Renal cortical epithelial cell (primary cell): ENCODE results near the gene RNGTT. TPM values are rescaled to one million over a fixed set of nuclear protein-coding genes. Genes with fewer than 3 reads are reported as not detected.
"Not testable (repeated sequence)": the region's sequence is repeated elsewhere in the genome, so short reads cannot be mapped to it uniquely, and the experiment has no call there.

ENCODE experiments used
- DNase-seq: peaks from one replicate; pipeline ENCODE4 v3.0.0-alpha.2; 2011; ENCODE audit warnings: low read depth
- total RNA-seq: library from RNA; depleted of rRNA; stranded (reverse); fragments of >200 nt; gene quantifications from 2 replicates; pipeline ENCODE4 v1.2.3, GENCODE V29; 2014

The RNGTT gene
- total RNA-seq, 1 donor from 2014 or later: 27.1 TPM

- DNase-seq: peak; percentile 24
These were observed 98.9 kb downstream of the RNGTT start for GRCh38 chr6:88864359-88865054.

GRCh38 chr6:88860310-88860709 is 103.1 kb downstream of the RNGTT start:
- no peak for DNase-seq

- DNase-seq: no peak
These were observed 105.0 kb downstream of the RNGTT start for GRCh38 chr6:88858455-88858854.

GRCh38 chr6:88856566-88856965 is 106.9 kb downstream of the RNGTT start:
- no peak for DNase-seq

GRCh38 chr6:88855541-88856147 is 107.8 kb downstream of the RNGTT start:
- no peak for DNase-seq

GRCh38 chr6:88852775-88853174 is 110.6 kb downstream of the RNGTT start:
- DNase-seq: no peak

GRCh38 chr6:88852000-88852399 is 111.4 kb downstream of the RNGTT start:
- DNase-seq: no peak

- DNase-seq: no peak
These were observed 114.5 kb downstream of the RNGTT start for GRCh38 chr6:88848870-88849269.

GRCh38 chr6:88843040-88843439 is 120.4 kb downstream of the RNGTT start:
- DNase-seq: no peak

GRCh38 chr6:88842320-88842719 is 121.1 kb downstream of the RNGTT start:
- DNase-seq: no peak

- peak; percentile 64 for DNase-seq
These were observed 122.5 kb downstream of the RNGTT start for GRCh38 chr6:88840796-88841539.

GRCh38 chr6:88840289-88840688 is 123.1 kb downstream of the RNGTT start:
- DNase-seq: no peak

GRCh38 chr6:88839280-88839679 is 124.1 kb downstream of the RNGTT start:
- no peak for DNase-seq

- DNase-seq: no peak
These were observed 128.2 kb downstream of the RNGTT start for GRCh38 chr6:88835210-88835609.

GRCh38 chr6:88833071-88833470 is 130.3 kb downstream of the RNGTT start:
- DNase-seq: not testable (repeated sequence)

- not testable (repeated sequence) for DNase-seq
These were observed 135.8 kb downstream of the RNGTT start for GRCh38 chr6:88827599-88827998.

- DNase-seq: no peak
These were observed 137.6 kb downstream of the RNGTT start for GRCh38 chr6:88825856-88826255.

- peak; percentile 78 for DNase-seq
These were observed 139.4 kb downstream of the RNGTT start for GRCh38 chr6:88823998-88824397.

GRCh38 chr6:88815491-88815890 is 147.9 kb downstream of the RNGTT start:
- peak; percentile 65 for DNase-seq

GRCh38 chr6:88814909-88815308 is 148.5 kb downstream of the RNGTT start:
- DNase-seq: no peak

GRCh38 chr6:88813045-88813444 is 150.4 kb downstream of the RNGTT start:
- DNase-seq: peak; percentile 49

GRCh38 chr6:88810701-88811100 is 152.7 kb downstream of the RNGTT start:
- no peak for DNase-seq

- DNase-seq: no peak
These were observed 153.3 kb downstream of the RNGTT start for GRCh38 chr6:88810089-88810488.
